HG03139 (cell line): ENCODE results near the gene FAM83D.
"Not testable (repeated sequence)": the region's sequence is repeated elsewhere in the genome, so short reads cannot be mapped to it uniquely, and the experiment has no call there.

Experiments
- ATAC-seq: cut with Tn5 transposase; IDR thresholded peaks from one replicate; pipeline ENCODE4 v1.9.1; 2021; ENCODE audit not compliant: unreplicated experiment

Gene FAM83D

DNA sequence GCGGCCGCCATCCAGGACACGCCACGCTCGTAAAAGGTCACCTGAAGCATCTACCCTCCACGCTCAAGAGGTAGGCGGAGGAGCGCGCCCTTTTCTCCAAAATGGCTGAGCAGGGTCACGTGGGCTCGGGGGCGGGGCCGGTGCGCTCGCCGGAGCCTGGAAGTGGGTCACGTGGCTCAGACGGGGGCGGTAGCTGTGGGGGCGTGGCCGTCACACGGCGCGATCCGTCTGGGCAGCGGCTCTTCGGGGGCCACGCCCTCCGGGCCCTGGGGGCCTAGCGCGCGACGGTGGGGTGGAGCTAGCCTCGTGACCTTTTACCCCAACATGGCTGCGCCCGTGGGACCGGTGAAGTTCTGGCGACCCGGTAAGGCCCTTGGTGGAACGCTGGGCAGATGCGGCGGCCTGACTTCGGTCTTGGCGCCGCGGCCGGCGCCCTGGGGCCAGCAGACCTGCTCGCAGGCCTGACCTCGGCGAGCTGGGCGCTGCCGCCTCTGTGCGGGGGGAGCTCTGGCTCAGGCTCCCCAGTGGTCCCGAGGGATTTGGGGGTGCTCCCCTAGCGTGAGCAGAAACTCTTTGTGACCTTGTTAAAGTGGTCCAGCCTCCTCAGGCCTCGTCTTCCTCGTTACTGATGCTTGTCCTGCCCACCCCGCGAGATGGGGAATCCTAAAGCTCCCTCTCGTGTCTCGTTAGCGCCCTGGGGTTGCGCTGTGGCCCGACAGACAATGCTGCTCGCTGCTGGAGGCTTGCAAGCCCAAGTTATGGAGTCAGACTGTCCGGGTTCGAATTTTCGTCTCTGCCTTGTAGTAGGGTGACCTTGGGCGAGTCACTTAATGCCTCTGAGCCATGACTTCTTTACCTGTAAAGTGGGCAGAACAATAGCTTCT, 36.1 kb downstream of the FAM83D start, which contains the start of gene DHX35:
Gene DHX35 (plus strand): TSS at position 301 of the 884 bp plus-strand sequence. CDS start 24 bp downstream, at position 325.
- ATAC-seq, result peak; percentile 97

DNA sequence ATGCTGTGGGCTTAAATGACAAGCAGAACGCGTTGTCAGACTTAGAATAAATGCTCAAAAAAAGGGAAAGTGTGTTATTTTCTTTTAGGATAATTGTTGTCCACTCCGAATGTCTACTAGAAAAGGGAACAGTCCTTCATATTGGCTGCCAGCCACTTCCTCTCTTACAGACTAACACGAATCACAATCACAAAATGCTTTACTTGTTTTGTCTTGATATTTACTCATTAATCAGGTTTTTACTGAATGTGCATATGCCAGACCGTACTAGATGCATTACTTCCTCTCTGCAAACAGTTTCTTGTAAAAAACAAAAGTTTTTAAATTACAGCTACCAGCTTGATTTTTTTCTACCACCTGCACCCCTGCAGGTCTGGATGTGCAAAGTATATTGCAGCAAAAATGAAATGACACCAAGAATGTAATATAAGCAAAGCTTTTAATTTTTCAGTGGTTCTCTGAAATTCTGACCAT, 36.7 kb downstream of the FAM83D start:
- ATAC-seq, result no peak

DNA sequence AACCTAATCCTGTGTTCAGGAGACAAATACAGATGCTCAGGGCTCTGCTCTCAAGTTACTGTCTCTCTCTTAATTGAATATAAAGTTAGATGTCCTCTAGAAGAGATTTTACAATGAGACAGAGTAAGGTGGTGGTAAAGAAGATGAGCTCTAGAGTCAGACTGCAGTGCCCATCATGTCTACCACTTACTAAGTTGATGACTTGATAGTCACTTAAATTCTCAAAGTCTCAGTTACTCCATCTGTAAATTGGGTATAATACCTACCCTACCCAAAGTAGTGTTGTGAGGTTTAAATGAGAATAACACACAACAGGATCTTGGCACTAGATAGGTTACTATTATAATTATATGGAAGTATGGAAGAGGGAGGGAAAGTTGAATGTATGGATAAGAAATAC, 37.5 kb downstream of the FAM83D start:
- ATAC-seq, result no peak

DNA sequence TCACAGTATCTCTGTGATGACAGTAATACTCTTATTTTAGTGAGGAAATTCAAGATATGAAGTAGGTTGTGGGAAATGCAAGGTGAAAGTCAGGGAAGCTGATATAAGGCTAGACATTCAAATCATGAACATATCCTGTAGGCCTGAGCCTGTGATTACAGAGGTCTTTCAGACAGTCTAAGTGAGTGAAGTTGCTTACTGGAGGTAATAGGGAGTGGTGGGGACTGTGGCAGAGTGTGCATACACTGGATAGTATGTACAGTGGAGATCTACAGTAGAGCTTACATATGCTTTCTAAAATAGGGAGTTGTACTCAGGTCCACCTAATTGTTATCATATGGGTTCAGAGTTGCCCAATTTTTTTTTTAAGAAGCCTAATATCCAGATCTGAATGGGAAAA, 39.0 kb downstream of the FAM83D start:
- no peak for ATAC-seq

DNA sequence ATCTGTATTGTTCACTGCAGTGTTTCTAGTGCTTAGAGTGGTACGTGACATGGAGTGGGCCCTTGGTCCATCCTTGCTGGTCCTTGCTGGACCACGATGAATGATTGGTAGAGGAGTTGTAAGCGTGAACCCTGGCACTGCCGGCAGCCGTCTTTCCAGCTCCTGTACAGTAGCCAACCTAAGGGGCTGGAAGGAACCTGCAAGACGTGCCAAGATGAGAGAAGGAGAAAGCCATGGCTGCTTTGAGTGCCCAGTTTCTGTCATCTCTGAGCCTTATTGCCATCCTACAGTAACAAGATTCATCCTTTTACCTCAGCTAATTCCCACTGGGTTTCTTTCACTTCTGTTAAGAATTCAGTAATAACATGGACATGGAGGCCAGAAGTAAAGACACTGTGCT, 41.9 kb downstream of the FAM83D start:
- no peak for ATAC-seq

DNA sequence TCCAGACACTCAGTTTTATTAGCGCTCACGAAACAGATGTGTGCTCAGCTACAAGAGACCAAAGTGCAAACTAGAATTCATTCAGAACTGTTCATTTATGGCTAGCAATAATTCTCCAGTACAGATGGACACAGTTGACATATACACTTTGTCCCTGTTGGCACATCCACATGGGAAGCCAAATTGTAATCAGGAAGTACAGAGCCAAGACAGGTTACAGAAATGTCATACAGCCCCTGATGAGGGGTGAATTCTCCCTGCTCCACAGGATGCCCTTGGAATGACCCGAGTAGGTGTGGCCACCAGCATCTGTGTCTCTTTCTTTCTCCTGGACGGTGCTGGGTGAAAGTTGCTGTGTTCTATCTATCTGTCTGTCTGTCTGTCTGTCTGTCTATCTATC, 43.5 kb downstream of the FAM83D start:
- no peak for ATAC-seq

DNA sequence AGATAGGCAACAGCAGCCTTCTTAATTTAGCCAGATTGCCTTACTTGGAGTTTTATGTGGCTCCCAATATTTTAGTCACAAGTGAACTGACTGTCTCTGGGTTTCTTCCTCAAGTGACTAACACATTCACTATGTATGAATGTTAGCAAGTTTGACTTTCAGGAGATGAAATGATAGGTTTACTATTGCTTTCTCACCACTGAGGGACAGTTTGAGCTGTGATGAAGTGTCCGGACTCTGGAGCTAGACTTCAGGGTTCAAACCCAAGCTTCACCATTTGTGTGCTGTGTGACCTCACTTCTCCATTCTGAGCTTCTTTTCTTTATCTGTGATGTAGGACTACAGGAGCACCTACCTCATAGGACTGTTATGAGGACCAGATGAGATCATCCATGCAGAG, 44.1 kb downstream of the FAM83D start:
- ATAC-seq, result no peak

DNA sequence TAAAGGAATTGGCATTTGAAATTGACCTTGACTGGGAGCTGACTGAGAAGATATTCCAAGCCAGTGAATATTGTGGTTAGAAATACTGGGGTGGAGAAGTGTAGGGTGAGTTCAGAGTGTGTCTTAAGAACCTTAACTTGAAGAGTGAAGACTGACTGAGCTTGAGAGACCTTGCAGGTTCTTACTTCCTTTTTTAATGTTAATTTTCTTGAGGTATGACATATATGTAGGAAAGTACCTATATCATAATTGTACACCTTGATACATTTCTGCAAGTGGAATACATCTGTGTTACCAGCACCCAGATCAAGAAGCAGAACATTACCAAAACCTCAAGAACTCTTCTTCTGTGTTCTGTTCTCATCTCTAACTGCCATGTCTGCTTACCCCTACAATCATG, 46.9 kb downstream of the FAM83D start:
- no peak for ATAC-seq

DNA sequence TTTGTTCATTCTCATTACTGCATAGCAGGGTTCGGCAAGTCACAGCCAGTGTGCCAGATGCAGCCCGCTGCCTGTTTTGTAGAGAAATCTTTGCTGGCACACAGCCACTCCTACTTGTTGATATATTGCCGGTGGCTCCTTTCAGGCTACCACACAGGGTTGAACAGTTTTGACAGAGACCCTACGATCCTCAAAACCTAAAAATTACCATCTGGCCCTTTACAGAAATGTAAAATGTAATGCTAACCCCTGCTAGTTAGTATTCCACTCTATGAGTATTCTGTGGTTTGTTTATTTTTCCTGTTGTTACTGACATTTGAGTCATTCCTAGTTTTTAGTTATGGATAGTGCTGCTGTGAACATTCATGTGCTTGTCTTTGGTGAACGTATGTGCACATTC, 47.4 kb downstream of the FAM83D start:
- no peak for ATAC-seq

DNA sequence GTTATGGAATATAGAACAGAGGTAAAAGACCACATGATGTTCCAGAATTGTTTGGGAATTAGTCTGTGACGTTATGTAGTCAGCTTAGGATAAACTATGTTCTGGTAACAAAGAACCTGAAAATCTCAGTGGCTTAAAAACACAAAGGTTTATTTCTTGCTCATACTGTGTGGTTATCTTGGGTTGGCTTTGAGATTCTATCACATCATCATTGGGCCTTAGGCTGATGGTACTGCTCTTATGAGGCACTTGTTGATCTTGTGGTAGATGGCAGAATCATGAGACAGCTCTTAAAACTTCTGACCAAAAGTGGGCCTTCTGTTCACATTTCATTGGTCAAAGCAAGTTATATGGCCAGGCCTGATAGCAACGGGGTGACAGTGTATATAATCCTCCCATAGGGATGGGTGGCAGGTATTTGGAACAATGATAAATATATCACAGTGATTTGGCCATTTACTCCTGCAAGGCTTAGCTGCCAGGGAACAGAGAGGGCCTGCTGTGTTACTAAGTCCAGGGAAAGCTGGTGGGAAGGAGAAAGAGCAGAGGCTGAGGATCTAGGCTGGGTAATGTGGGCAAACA, 49.4 kb downstream of the FAM83D start:
- ATAC-seq, result no peak

DNA sequence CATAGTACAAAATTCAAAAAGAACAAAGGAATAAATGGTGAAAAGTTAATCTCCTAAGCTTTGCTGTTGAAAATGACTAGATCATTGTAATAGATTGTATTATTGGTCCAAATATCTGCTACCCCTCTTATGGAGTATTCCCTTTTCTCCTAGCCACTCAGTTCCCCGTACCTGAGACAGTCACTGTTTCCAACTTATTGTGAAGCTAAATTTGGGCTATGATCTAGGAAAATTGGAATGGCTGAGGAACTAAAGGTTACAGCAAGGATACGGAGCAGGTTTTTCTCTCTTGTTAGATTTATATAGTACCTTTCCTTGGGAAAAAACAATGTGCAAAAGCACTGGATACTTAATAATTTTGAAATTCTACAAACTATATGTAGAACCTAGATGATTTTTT, 53.2 kb downstream of the FAM83D start:
- ATAC-seq, result no peak

DNA sequence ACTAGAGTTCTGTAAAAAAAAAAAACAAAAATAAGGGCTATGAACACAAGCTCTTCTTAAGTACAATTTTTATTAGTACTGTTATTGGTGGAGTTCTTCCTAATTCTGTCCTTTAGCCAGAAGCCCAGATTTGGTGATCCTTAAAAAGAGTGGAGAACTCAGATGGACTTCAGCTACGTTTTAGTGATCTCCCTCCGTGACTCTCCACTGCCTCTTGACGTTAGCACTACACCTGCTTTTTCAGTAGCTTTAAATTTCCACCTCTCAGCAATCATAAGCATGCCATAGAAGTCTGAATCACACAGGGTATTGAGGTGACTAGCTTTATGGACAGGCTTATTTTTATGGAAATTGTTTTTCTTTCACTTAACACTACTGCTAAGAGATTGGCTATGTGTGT, 53.6 kb downstream of the FAM83D start:
- ATAC-seq, result no peak

DNA sequence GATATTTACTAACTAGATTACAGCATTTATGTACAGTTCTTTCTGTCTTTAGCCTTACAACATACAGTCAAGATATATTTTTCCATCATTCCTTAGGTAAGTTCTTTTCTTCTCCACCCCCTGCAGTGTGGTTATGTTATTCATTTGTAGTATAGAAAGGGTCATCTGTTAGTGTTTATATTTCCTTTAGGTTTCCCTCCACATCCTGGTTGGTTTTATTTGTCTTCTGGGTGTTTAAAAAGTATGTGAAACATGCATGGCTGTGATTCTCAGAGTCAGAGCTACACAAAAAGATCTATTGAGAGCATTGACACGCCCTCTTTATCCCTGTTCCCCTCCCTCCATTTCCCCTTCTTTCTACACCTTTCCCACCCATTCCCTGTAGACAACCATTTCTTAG, 56.1 kb downstream of the FAM83D start:
- ATAC-seq, result no peak

DNA sequence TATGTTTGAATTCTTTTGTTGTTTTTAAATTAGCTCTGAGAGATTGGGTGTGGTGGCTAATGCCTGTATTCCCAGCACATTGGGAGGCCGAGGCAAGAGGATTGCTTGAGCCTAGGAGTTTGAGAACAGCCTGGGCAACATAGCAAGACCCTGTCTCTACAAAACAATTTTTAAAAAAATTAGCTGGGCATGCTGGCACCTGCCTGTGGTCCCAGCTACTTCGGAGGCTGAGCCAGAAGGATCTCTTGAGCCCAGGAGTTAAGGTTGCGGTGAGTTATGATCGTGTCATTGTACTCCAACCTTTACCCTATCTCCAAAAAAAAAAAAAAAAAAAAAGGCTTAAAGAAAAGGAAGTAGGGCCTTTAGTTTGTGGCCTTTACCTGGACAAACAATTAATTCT, 58.8 kb downstream of the FAM83D start:
- ATAC-seq, result no peak

DNA sequence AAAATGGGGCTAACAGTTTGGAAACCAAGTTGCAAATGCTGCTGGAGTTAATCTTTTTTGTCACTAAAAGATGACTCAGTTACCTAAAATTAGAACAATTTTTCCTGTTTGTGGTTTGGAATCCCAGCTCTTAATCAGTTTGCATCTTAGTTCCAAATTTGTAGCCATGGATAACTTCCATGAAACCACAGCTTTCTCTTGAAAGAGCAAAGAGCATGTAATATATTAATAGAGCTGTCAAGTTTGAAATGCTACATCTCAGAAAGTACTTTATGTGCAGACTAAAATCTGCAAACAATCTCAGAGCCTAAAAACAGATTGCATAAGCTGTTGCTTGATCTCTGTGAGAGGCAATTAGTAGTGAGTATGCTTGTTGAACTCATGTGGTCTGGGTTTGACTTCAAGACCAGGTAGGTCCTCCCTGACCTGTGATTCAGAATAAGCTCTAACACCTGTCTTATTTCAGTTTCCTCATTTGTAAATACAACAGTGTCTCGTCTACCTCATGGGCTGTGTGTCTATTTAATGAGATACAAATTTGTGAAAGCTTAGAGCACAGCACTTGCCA, 59.5 kb downstream of the FAM83D start:
- ATAC-seq, result no peak

DNA sequence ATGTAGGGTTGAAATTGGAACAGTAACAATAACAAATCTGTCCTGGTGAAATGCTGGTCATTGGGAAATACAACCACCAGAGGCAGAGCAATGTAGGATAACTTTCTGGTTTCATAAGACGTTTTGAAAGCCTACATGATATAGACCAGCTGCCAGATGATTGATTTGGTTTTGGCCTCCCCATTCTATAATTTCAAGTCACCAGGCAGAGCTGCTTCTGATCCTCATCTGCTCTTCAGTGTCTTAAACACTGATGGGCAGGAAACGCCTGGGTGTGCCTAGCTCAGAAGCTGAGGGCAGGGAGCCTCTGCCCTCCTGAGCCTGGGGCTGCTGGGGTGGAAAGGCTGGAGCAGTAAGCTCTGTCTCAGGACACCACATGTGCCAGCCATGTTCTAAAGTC, 60.4 kb downstream of the FAM83D start:
- ATAC-seq, result no peak

DNA sequence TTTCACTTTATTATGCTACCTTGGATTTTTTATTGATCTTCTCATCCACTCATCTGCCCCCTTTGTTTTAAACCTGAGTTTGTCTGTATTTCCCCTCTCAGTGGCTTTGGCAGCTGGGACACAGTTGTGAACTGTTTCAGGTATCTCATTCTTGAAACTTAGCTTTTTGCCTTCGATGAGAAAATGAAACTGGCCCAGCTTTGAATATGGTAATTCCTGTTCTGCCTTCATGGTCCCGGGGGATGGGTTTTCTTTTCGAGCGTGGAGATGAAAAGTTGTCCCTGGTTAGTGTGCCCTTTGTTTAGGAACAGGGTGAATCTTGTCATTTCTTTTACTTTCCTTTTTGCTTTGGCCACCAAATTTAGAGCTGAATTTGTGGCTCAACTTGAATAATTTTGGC, 61.6 kb downstream of the FAM83D start:
- peak; percentile 72 for ATAC-seq

DNA sequence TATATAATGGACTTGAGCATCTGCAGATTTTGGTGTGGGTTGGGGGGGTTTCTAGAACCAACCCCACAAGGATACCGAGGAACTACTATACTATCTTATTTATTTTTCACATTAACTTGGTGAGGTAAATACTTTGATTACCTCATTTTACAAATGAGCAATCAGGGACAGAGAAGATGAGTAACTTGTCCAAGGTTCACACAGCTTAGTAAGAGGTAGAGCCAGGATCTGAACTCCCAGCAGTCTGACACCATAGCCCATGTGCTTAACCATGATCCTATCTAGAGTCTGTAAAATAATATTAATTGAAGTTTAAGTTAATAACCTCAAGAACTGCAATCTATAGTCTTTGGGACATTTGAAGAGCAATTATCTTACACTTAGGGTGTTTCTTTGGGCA, 64.5 kb downstream of the FAM83D start:
- no peak for ATAC-seq

DNA sequence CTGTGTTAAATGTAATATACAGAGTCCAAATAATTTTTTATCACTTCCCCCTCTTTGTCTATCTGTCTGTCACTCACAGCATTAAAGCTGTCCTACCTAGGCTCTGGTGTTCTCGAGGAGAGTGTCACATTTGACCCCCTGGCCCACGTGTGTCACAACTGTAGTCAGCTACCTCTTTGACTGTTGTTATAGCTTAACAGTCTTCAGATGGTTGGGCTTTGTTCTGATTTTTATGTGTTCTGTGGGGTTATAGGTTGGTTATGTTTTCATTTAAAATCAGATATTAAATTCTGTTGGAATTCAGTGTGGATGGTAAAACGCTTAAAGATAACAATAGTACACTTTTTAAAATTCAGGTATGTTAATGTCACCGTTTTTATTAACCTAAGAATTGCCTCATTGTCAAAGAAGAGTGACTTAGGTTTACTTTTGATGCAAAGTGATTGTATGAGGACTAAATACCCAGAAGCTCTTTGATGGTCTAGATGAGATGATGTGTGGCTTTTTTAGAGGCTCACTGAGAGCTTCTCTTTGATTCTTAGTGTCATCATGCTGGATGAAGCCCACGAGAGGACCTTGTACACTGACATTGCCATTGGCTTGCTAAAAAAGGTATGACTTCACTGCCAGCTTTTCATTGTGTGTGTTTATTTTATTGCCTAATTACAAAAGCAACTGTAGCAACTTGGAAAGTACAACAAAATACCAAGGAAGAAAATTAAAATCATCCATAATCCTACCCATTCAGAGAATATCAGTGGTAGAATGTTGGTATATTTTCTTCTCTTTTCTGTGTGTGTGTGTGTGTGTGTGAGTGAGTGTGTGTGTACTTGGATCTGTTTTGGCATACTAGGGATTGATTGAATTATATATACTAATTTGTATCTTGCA, 65.8 kb downstream of the FAM83D start:
- ATAC-seq, result no peak

DNA sequence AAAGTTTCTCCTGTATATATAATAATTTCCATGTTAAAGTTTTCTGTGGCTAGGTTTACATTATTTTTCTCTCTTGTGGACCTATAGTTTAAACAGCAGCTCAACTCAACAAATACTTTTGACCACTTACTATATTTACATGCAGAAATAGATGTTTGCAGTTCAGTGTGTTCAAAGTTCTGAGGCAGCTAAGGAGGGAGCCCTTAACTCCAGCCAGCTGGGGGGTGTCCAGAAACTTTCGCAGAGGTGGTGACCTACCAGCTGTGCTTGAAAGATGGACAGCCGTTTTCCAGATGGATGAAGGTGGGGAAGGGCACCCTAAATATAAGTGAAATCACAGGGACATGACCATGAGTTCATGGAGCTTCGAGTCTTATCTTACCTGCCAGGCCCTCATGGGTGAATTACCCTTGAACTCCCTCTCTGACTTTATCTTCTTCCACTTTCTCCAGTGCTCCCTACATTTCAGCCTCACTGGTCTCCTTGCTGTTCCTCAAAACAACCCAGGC, 69.4 kb downstream of the FAM83D start:
- ATAC-seq, result no peak

DNA sequence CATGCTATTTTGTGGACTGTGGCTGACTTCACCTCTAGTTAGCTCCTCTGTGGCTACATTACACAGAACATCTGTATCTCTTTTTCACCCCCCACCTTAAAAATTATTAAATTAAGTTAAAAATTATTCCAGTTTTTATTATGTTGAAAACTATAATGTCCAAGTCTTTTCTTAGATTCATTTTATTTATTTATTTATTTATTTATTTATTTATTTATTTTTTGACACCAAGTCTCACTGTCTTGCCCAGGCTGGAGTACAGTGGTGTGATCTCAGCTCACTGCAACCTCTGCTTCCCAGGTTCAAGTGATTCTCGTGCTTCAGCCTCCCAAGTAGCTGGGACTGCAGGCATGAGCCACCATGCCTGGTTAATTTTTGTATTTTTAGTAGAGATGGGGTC, 70.6 kb downstream of the FAM83D start:
- ATAC-seq, result not testable (repeated sequence)
